GM12892 (cell line): ENCODE measurements around the gene GATA3.

ENCODE experiments used
- POLR2A ChIP-seq: IDR thresholded peaks from 2 replicates; pipeline ENCODE4 v1.6.1; 2011; ENCODE audit warnings: low read depth, low read length, control low read depth
- POLR2AphosphoS5 ChIP-seq: IDR thresholded peaks from 2 replicates; pipeline ENCODE4 v1.6.1; 2011; ENCODE audit warnings: low read depth, low read length, control low read depth
- TAF1 ChIP-seq: IDR thresholded peaks from 2 replicates; pipeline ENCODE4 v1.6.1; 2011; ENCODE audit warnings: low read depth, mild to moderate bottlenecking, control low read depth, low read length, borderline replicate concordance

DNA sequence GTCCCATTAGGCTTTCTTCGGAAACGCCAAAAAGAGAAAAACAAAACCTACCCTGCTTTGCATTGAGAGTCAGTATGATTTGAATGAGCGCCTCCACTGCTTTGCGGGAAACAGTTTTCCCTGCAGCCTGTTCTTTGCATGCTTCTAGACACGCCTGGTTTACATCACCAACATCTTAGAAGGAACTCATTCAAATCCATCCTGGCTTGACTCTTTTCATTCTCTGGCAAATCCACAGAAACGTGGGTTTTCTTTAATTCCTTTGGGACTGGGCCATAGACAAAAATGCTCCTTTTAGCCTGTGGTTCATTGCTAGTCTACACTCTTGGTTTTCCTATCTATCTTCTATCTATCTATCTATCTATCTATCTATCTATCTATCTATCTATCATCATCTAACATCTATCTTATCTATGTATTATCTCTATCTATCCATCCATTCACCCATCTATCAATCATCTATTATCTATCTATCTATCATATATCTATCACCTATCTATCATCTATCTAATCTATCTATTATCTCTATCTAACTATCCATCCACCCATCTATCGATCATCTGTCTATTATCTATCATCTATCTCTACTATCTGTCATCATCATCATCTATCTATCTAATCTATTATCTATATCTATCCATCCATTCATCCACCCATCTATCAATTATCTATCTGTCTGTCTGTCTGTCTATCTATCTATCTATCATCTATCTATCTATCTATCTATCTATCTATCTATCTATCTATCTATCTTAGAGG, 68.3 kb downstream of the GATA3 start:
- TF ChIP-seq POLR2A: no peak
- no peak for TF ChIP-seq TAF1
- no peak for TF ChIP-seq POLR2AphosphoS5
